GM21737 (cell line): ENCODE data around the gene TBC1D22A.

Experiments
- ATAC-seq: cut with Tn5 transposase; IDR thresholded peaks from one replicate; pipeline ENCODE4 v1.9.1; 2021; ENCODE audit warnings: mild to moderate bottlenecking, moderate library complexity; ENCODE audit not compliant: unreplicated experiment

TBC1D22A gene

GRCh38 chr22:47190957-47191670 is 428.7 kb downstream of the TBC1D22A start:
- ATAC-seq = no peak

DNA sequence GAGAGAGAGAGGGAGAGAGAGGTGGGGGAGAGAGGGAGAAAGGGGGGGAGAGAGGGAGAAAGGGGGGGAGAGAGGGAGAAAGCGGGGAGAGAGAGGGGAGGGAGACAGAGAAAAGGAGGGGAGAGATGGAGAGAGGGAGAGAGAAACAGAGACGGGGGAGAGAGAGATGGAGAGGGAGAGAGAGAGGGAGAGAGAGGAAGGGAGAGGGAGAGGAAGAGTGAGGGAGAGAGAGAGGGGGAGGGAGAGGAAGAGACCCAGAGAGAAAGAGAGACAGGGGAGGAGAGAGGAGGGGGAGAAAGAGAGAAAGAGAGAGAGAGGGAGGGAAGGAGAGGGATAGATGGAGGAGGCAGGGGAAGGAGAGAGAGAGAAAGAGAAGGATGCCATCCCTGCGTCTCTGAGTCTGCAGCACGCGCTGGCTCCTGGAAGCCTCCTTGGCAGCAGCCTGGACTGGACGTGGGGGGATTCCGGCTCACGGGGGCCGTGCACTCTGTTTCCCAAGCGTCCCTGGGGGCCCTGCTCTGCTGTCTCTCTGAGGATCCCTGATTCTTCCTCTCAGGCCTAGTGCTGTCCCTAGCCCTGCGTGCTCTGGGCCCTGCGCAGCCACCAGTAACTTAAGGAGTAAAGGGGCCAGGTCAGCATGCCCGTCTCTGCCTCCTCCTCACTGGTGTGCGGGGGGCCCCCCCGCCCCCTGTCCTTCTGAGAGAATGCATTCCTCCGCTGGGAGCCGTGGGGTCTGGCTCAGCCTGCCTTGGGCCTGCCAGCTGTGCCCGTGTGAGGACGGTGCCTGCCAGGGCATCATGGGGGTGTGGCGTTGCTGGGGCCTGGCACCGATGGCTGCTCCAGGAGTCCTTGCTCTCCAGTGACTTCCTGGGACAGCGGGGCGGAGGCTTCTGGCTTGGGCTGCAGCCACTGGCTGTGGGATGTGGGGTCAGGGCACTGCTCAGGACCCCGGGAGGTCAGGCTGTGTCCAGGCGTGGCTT is 429.5 kb downstream of the TBC1D22A start:
- ATAC-seq = no peak

- no peak for ATAC-seq
Observed at GRCh38 chr22:47192651-47193437, 430.4 kb downstream of the TBC1D22A start.

DNA sequence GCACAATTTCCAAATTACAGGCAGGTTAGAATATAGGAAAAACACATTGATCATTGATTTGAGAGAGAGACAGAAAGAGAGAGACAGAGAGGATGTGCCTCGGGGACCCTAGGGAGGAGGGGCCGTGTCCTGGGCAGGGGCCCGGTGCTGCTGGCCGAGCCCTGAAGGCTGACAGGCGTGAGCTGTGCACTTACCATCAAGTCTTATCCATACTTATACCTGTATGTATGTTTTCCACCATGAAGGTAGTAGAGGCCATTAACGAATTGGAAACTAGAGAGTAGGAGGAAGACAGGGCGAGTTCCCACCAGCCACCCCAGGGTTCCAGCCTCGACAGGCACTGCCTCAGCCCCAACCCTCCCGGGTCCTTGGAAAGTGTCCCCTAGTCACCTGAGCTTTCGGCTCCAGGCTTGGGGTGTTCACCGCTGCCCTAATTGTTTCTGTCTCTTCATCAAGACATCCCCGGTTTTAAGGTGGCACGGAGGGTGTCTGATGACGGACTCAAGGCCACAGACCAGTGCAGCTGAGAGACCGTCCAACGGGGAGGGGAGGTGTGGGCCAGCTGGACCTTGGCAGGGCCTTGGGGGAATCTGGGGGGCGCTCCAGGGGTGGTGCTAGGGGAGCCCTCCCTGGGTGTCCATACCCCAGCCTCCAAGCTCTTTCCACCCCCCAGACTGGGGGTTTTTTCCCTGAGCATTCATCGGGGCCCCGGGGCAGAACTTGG is 431.3 kb downstream of the TBC1D22A start:
- no peak for ATAC-seq

- no peak for ATAC-seq
Observed at GRCh38 chr22:47194476-47195155, 432.2 kb downstream of the TBC1D22A start.

- ATAC-seq = no peak
Observed at GRCh38 chr22:47195156-47195483, 432.7 kb downstream of the TBC1D22A start.

DNA sequence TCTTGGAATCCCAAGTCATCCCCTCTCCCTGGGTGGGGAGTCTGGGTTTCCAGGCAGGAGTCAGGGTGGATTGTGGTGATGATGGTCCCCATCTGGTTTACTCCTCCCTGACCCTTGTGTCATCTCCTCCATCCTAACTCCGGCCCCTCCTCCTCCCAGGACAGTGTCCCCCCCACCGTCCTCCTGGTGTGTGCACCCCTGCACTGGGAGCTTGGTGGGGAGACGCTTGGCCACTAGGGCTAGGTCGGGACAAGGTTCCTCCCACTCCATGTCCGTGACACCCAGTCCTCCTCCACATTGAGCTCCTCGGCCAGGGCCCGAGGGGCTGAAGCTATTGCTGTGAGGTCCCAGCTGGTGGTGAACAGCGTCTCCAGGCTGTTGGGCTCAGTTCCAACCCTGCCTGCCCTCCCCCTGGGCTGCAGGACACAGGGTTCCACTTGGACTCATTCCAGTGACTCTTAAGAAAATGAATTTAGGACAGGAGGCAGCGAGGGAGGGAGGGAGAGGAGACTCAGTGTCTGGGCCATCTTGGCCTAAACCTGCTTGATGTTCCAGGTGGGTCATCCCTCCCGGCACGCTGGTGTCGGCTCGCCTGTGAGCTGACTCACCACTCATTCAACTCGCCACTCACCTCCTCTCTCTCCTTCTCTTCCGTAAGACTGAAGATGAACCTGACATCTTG is 433.2 kb downstream of the TBC1D22A start:
- no peak for ATAC-seq

DNA sequence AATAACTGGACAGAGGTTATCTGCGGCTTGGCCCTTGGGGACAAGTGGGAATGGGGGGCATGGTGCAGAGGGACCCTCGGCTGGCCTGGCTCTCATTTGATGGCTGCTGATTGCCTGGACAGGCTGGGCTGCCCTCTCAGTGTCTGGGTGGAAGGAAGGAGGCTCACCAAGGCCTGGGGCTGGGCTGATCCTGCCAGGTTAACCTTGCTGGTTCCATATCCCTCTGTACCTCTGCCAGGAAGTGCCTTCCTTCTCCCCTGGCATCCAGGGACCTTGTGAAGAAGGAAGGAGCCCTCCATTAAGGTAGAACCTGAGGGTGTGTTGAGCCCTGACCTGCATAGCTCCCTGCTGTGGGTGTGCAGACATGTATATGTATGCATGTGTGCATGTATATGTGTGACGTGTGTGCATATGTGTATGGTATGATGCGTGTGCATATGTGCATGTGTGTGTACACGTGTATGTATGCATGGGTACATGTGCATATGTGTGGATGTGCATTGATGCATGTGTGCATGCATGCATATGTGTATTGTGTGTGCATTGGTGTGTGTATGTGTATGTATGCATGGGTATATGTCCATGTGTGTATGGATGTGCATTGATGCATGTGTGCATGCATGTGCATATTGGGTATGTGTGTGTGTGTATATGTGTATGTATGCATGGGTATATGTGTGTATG is 433.9 kb downstream of the TBC1D22A start:
- no peak for ATAC-seq

- ATAC-seq = no peak
Observed at GRCh38 chr22:47196881-47197772, 434.7 kb downstream of the TBC1D22A start.

- no peak for ATAC-seq
Observed at GRCh38 chr22:47197773-47198500, 435.5 kb downstream of the TBC1D22A start.

DNA sequence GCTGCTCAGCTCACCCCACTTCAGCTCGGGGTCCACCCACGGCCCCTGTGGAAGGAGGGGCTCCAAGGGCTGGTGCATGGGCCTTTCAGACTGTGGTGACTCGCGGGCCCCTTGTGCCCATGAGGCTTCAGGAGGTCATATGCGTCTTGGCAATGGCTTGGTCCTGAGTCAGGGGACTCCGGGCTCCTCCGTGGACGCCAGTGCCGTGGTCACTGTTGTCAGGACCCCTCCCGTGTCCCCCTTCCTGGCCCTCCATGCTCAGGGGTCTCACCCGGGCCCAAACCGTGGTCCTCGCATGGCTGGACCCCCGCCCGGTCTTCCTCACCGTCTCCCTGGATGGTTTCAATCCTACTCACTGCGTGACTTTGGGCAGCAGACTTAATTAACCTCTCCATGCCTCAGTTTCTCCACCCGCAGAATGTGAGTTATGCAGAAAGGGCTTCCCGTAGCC is 436.4 kb downstream of the TBC1D22A start:
- ATAC-seq = no peak

DNA sequence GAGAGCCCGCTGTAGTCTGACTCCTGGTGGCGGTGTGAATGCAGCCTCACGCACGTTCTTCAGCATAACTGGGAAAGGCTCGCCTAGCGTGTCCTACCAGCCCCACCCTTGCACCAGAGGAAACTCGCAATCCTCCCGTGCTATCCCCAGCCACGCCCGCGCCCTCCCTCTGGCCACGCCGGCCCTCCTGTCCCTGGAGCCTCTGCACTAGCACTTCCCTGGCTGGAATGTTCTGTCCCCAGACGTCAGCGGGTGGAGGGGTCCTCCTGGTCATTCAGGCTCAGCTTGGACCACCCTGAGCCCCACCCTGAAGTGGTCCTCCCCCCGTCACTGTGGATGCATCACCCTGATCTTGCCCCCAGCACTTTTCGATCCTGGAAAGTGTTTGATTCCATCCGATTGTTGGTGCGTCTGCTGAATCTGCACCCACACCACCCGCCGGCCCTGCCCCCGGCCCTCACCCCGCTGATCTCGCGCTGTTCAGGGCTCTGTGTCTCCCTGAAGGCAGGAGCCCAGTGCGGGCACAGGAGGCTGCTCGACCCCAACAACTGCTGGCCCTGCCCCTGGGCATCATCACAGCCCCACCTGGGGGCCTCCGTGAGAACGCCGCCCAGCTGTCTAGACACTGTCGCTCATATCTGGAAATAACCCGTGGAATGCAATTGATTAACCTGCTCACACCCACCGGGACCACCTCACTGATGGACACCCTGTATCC is 437.0 kb downstream of the TBC1D22A start:
- no peak for ATAC-seq

DNA sequence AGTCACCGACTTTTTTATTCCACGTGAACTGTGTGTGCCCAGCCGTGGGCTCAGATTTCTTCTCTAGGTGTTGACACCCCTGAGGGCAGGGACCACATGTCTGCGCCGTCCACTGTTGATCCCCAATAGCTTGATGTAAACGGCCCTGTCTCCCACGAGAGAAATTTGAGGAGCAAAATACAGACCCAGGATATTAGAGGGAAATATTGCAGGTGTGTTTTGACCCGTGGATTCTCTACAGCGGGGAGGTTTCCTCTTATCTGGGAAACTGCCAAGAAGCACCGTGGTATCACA is 437.5 kb downstream of the TBC1D22A start:
- ATAC-seq = no peak

GRCh38 chr22:47200273-47201051 is 438.0 kb downstream of the TBC1D22A start:
- no peak for ATAC-seq

GRCh38 chr22:47201186-47201995 is 438.9 kb downstream of the TBC1D22A start:
- ATAC-seq = no peak
